Activated CD8-positive, alpha-beta T cell treated with anti-CD3 and anti-CD28 coated beads for 36 hours (primary cell): ENCODE measurements around the gene ACOX2. TPM values are rescaled to one million over a fixed set of nuclear protein-coding genes. Genes with fewer than 3 reads are reported as not detected.

Experiments
- ATAC-seq: fragments of 200-7000 bp; cut with Tn5 transposase; one replicate; pipeline ENCODE4 v1.10.0; 2021; ENCODE audit warnings: mild to moderate bottlenecking, moderate library complexity
- CTCF ChIA-PET: fragments of 350-600 bp; sonication (Branson Sonifier 250); formaldehyde crosslinking; loops from one replicate; lab custom pipeline; 2021; ENCODE audit warnings: antibody characterized with exemption; lab: Charles Lee
- POLR2A ChIA-PET: fragments of 350-600 bp; sonication (Branson Sonifier 250); formaldehyde crosslinking; loops from one replicate; lab custom pipeline; 2021; ENCODE audit warnings: antibody characterized with exemption; lab: Charles Lee
- DNase-seq: peaks from one replicate; pipeline ENCODE4 v3.0.0-alpha.2; 2020
- H3K27ac Mint-ChIP-seq: one replicate; pipeline ENCODE4 v1.8.0; 2021; ENCODE audit warnings: mild to moderate bottlenecking, mixed read lengths
- H3K27me3 Mint-ChIP-seq: one replicate; pipeline ENCODE4 v1.8.0; 2021; ENCODE audit warnings: mixed read lengths
- H3K36me3 Mint-ChIP-seq: one replicate; pipeline ENCODE4 v1.8.0; 2021; ENCODE audit warnings: low read depth, mixed read lengths
- H3K4me1 Mint-ChIP-seq: one replicate; pipeline ENCODE4 v1.8.0; 2021; ENCODE audit warnings: low read depth, mixed read lengths
- H3K4me3 Mint-ChIP-seq: one replicate; pipeline ENCODE4 v1.8.0; 2021; ENCODE audit warnings: mild to moderate bottlenecking, moderate library complexity, mixed read lengths
- H3K9me3 Mint-ChIP-seq: one replicate; pipeline ENCODE4 v1.8.0; 2021; ENCODE audit warnings: mixed read lengths
- CTCF ChIP-seq: fragments of 200-600 bp; IDR thresholded peaks from one replicate; pipeline ENCODE4 v1.8.0; 2022; ENCODE audit warnings: antibody characterized with exemption, mild to moderate bottlenecking
- intact Hi-C: fragments of 100-400 bp; cut with micrococcal nuclease; formaldehyde crosslinking; loops from one replicate; pipeline ENCODE4 v1.10.0; 2022
- total RNA-seq, 2 experiments: library from RNA; stranded (reverse); gene quantifications; one replicate each; pipeline ENCODE4 v1.2.3, GENCODE V29; 2021

ACOX2 gene
- total RNA-seq, 2 experiments from 2014 or later: not detected

- peaks cover 41% of the 10 kb centered on the region for H3K4me1 Mint-ChIP-seq
- ChIA-PET CTCF (interaction anchor here (0.7 to 3.9 kb wide), 18 partner anchors 9 to 221 kb away, joined by 3 to 30 read pairs (median 4); partner anchors contain the start of genes HTD2 and RPP14), POLR2A (interaction anchor here (0.6 to 1.7 kb wide), 6 partner anchors 19 to 186 kb away, joined by 3 to 6 read pairs (median 3); partner anchors contain the start of genes HTD2 and RPP14)
- H3K27me3 Mint-ChIP-seq: peaks cover 2% of the 10 kb centered on the region
- ATAC-seq (no peak), DNase-seq (peak; percentile 53)
- peak overlapping the region; percentile 81 for H3K4me3 Mint-ChIP-seq
- TF ChIP-seq CTCF: no peak
- H3K36me3 Mint-ChIP-seq: no peaks in the 10 kb centered on the region
- peak overlapping the region; percentile 89 for H3K27ac Mint-ChIP-seq
- intact Hi-C loops: loop anchor here (5.0 kb wide), 1 partner anchor 40 kb away; no protein-coding TSS in a partner anchor
- no peaks in the 10 kb centered on the region for H3K9me3 Mint-ChIP-seq
These were observed 44.5 kb downstream of the ACOX2 start for GRCh38 chr3:58492494-58492905.

- H3K9me3 Mint-ChIP-seq: no peaks in the 10 kb centered on the region
- H3K27ac Mint-ChIP-seq: peak within 1 kb of the TSS; percentile 89
- peak within 1 kb of the TSS; percentile 81 for H3K4me3 Mint-ChIP-seq
- DNase-seq (peak; percentile 85), ATAC-seq (peak; percentile 90)
- TF ChIP-seq CTCF: peak; percentile 57
- no peaks in the 10 kb centered on the region for H3K36me3 Mint-ChIP-seq
- POLR2A ChIA-PET: interaction anchor here (0.6 to 1.0 kb wide), 6 partner anchors 20 to 62 kb away, joined by 3 read pairs; no protein-coding TSS in a partner anchor
- peaks cover 2% of the 10 kb centered on the region for H3K27me3 Mint-ChIP-seq
- H3K4me1 Mint-ChIP-seq: peaks cover 35% of the 10 kb centered on the region
- CTCF ChIA-PET: interaction anchor here (0.7 to 3.9 kb wide), 20 partner anchors 9 to 220 kb away, joined by 3 to 30 read pairs (median 4); partner anchors contain the start of genes HTD2 and RPP14
- intact Hi-C loops: loop anchor here (5.0 kb wide), 1 partner anchor 41 kb away; no protein-coding TSS in a partner anchor
These were observed 45.2 kb downstream of the ACOX2 start, which contains the start of gene KCTD6 for GRCh38 chr3:58491506-58492402. TSS of gene KCTD6 (plus strand) at chr3:58492096. CDS start at chr3:58498756, 6,660 bp downstream.

GRCh38 chr3:58490860-58491501 lies 46.0 kb downstream of the ACOX2 start:
- no peaks in the 10 kb centered on the region for H3K9me3 Mint-ChIP-seq
- no peaks in the 10 kb centered on the region for H3K36me3 Mint-ChIP-seq
- DNase-seq (no peak), ATAC-seq (no peak)
- intact Hi-C loops: loop anchor here (5.0 kb wide), 1 partner anchor 41 kb away; no protein-coding TSS in a partner anchor
- peaks cover 34% of the 10 kb centered on the region for H3K4me1 Mint-ChIP-seq
- no peak overlapping the region for H3K27ac Mint-ChIP-seq
- POLR2A ChIA-PET: interaction anchor here (0.9 to 1.0 kb wide), 2 partner anchors 57 to 62 kb away, joined by 3 read pairs; no protein-coding TSS in a partner anchor
- CTCF ChIA-PET: interaction anchor here (0.7 to 3.9 kb wide), 12 partner anchors 8 to 219 kb away, joined by 3 to 30 read pairs (median 4); partner anchors contain the start of genes HTD2 and RPP14
- peaks cover 2% of the 10 kb centered on the region for H3K27me3 Mint-ChIP-seq
- peak overlapping the region; percentile 53 for H3K4me3 Mint-ChIP-seq
- TF ChIP-seq CTCF: no peak

- intact Hi-C loops: no loop called here
- DNase-seq (no peak), ATAC-seq (no peak)
- ChIA-PET POLR2A (interaction anchor here (0.7 kb wide), 1 partner anchor 157 kb away, joined by 3 read pairs; the partner anchor contains the start of gene PXK), CTCF (interaction anchor here (1.0 kb wide), 1 partner anchor 43 kb away, joined by 3 read pairs; no protein-coding TSS in a partner anchor)
- H3K4me1 Mint-ChIP-seq: peaks cover 19% of the 10 kb centered on the region
- H3K36me3 Mint-ChIP-seq: no peaks in the 10 kb centered on the region
- H3K27ac Mint-ChIP-seq: no peak overlapping the region
- peaks cover 2% of the 10 kb centered on the region for H3K27me3 Mint-ChIP-seq
- H3K9me3 Mint-ChIP-seq: no peaks in the 10 kb centered on the region
- no peak overlapping the region for H3K4me3 Mint-ChIP-seq
- TF ChIP-seq CTCF: no peak
These were observed 48.0 kb downstream of the ACOX2 start for GRCh38 chr3:58488967-58489366.
